Ecto neural progenitor cell (in vitro differentiated cells): Measurements from ENCODE around the gene SORT1.
A peak's percentile ranks its signal among the peaks of the same experiment; 100 is the strongest.
"Not testable (repeated sequence)": the region's sequence is repeated elsewhere in the genome, so short reads cannot be mapped to it uniquely, and the experiment has no call there.

Experiments
- DNase-seq: peaks from one replicate; pipeline ENCODE4 v3.0.0-alpha.2; 2018; ENCODE audit warnings: low spot score

SORT1 gene

GRCh38 chr1:109299558-109300343 lies 98.0 kb downstream of the SORT1 start:
- no peak for DNase-seq

DNA sequence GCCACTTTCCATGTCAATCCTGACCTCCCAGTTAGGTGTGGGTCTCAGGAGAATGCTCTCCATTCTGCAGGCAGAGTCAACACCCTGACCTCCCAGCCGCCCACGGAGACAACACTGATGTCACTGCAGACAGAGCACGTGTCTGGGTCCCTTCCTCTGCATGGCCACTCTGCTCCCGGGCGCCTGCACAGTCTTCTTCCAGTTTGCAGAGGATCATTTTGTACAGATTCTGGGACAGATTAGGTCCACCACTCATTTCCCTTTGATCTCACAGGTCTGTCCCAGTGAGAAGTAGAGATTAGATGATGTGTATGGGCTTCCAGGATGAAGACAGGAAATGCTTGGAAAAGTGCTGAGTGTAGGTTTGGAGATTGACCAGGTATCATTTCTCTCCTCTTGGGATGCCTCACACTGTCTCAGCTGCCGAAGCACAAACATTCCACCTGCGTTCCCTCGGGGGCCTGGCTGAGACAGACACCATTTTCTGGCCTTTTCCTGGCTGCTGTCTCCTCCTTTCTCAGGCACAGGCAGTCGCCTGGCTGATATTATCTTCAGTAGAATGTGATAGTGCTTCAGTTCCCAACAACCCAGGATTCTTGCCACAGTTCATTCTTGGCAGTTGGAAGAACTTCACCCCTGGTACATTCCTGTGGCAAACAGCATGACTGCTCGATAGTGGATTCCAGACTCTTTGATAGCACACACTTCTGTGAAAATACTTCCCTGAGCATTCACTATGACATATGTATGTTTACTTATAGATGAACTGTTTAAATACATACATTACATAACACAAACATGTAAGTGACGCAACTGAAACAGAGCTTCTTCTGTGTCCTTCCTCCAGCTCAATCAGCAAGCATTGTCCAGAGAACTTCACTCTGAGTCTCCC lies 98.8 kb downstream of the SORT1 start:
- DNase-seq: no peak

GRCh38 chr1:109296782-109297181 lies 100.9 kb downstream of the SORT1 start:
- no peak for DNase-seq

GRCh38 chr1:109295712-109296415 lies 101.9 kb downstream of the SORT1 start:
- DNase-seq: no peak

- no peak for DNase-seq
Observed at GRCh38 chr1:109294481-109294880, 103.2 kb downstream of the SORT1 start.

GRCh38 chr1:109293026-109293425 lies 104.7 kb downstream of the SORT1 start:
- no peak for DNase-seq

DNA sequence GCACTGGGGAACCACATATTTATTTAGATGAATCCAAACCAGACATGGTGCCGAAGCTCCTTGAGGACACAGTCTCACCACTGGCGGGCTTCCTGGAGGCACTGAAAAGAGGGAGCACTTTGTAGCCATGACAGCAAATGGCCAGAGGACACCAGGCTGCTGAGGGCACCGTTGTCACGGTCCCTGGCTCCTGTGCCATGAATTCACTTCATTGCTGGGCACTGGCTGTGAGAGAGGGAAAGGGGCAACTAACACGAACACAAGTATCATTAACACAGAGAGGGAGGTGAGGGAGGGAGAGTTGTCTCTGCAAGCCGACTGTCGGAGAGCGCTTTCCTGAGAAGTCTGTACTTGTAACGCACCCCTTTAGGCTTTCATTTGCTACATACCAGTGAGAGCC lies 105.4 kb downstream of the SORT1 start:
- no peak for DNase-seq

- no peak for DNase-seq
Observed at GRCh38 chr1:109290998-109291397, 106.7 kb downstream of the SORT1 start.

DNA sequence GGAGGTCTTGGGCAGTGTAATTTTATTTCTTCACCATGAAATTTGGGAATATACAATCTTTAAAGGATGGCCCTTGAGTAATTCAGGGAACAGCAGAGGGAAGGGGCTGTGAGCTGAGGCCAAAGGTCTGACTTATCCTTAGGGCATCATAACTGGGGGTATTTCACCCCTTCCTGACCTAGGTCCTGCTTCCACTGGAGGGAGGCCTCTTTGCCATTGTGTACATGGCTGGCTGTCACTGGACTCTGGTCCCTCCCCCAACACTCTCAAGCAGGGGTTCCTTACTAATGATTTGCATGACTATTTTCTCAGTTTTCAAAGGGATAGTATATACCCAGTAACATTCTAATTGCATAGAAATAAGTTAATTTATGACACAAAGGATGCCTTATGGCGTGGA lies 107.6 kb downstream of the SORT1 start:
- DNase-seq: no peak

- not testable (repeated sequence) for DNase-seq
Observed at GRCh38 chr1:109286762-109287161, 111.0 kb downstream of the SORT1 start.

DNA sequence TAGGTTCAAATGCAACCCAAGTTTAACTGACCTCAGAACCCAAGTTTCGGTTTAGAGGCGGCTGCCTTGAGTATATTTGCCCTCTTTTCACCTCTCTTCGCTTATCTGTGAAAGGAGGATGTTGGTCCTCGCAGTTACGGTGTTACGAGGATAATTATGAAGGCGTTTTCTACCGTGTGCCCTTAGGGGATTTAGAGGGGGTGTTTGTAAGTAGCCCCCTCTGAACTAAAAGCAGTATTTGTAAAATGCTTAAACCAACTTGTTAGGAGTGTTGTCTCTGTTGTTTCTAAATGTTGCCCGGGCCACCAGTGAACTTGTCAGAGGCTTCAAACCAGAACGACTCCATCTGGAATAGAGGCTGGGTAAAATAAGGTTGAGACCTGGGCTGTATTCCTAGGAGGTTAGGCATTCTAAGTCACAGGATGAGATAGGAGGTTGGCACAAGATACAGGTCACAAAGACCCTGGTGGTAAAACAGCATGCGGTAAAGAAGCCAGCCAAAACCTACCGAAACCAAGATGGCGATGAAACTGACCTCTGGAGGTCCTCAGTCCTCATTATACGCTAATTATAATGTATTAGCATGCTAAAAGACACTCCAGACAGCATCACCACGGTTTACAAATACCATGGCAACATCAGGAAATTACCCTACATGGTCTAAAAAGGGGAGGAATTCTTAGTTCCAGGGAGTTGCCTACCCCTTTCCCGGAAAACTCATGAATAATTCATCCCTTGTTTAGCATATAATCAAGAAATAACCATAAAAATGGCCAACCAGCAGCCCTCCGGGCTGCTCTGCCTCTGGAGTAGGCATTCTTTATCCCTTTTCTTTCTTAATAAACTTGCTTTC lies 113.7 kb downstream of the SORT1 start:
- no peak for DNase-seq

DNA sequence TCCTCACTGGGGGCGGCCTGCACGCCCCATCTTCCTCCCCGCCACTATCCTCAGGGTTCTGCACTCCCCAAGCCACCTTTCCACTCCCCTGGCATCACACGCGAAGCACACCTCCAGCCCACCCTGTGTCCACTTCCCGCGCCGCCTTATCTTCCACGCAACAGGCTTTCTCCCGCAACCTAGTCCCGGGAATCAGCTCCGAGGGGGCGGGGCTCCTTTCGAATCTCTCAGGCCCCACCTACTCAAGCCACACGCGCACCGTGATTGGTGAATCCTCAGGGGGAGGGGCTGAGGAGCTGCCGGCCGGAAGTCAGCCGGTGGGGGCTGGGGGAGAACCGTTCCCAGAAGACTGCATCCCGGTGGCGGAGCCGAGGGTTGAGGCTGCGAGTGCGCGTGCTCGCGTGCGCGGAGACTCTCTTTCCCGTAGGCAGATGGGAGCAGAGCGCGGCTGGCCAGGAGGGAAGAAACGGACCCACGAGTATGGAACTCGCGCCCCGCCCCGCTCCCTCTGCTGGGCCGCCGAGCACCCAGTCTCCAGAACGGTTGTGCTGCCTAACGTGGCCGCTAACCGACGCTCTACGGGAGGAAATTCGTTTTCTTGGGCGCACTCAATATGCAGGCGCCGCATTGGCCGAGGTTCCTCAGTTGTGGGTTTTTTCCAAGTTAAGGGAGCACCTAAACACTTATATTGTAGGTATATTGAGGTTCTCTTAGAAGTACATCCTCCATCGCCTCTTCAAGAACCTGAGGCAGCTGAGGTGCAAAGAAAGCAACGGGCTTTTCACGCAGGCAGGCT lies 114.6 kb downstream of the SORT1 start, which contains the start of gene PSRC1:
Gene PSRC1, minus strand, starts transcription at position 194 of the 796 bp plus-strand sequence.
- DNase-seq: peak; percentile 96

DNA sequence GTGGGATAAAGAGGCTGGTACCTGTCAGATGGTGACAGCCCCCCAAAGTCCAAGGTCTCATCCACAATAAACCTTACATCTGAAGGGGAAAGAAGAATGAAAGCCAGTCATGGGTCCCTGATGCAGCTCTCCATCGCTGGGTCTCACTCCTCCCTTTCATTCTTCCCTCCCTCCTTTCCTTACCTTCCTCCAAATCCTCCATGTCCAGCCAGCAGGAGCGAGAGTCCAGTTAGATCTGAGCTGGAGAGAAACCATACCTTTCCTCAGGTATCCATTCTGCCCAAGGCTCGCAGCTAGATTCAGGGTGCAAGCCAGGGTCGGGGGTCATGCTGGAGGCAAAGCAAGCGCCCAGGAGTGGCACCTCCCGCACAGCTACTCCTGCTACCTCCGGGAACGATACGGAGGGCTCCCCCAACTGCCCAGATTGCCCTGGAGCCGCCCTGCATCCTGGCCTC lies 115.2 kb downstream of the SORT1 start:
- DNase-seq: no peak

DNA sequence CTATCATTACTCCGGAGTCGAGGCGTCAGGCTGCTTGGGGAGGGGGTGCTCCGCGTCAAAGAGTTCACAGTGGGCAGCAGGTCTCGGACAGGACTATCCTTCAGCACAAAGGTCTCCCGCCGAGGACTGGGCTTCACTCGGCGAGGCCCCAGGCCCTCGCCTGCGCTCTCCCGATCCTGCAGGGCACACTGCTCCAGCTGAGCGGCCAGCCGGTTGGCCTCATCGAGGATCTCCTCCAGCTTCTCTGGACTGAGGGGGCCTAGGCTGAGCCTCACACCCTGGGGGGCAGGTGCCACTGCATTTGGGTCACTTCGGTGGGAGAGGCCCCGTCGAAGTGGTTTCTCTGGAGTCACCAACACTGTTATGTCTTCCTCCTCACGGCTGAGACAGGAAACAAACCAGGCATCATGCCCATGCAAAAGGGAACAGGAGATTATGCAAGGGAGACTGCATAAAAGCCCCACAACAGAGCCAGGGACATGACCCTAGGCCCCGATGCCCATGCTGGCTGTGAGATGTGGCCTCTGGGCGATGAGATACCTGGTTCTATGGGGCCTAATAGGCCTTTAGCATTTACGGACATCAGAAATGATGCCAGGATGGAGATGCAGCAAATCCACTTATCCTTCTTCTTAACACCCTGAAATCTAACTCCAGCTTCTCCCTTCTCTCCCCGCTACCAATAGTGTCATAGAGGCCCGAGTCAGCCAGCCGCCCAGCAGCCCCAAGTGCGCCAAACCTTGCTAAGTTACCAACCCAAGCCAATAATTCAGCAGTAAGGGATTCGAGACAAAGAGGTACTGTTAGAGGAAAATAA lies 115.8 kb downstream of the SORT1 start:
- no peak for DNase-seq

- DNase-seq: no peak
Observed at GRCh38 chr1:109280862-109281261, 116.9 kb downstream of the SORT1 start.

DNA sequence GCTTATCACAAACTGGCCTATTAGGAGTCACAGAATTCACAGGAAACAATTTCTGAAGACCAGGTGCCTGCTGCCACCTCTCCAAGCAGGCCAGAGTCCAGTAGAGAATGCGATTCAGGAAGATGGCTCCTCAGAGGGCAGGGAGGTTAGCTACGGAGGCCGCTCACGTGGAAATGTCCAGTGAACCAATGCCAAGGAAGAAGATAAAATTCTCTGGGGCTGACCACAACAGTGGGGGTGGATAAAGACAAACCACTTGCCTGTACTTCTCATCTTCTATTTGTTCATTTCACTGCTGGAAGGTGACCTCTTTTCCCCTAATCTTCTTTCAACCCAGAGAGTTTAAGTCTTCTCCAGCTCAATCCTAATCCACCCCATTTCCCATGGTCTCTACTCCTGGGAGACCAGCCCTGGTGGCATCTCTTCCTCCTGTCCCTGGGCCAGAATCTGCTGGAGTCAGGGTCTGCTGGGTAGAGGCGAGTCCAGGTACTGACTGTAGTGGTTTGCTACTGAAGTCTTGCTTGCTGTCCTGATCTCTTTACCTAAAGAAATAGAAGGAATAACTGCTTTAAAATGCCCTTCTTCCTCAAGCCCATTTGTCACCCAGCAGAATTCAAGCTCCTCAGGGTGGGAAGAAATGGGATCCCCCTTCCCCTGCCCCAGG lies 118.0 kb downstream of the SORT1 start:
- DNase-seq: no peak

- peak; percentile 86 for DNase-seq
Observed at GRCh38 chr1:109277434-109278204, 120.1 kb downstream of the SORT1 start.

DNA sequence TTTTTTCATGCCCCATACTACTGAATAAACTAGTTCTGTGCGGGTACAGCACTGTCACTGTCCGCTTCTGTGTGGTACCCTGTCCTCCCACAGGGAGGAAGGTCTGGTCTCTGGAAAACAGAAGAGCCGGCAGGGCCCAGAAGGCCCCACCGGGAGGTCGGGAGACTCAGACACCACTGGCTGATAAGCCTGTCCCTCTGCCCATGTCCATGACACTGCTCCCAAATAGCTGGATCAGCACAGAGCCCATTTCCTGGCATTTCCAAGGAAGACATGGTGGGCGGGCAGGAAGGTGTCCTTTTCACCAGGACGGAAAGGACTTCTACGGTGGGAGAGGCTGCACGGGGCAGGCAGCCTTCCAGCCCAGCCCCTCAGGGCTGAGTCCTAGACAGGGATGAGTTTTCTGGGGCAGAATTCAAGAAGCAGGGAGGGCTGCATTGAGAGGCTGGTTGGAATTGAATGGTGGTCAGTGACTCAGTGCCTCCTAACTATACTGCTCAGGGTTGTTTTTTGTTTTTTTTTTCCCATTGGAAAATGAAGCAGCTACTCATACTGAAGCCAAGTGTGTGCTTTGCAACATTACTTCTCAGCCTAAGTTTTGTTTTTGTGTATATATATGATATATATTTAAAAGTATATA lies 121.9 kb downstream of the SORT1 start:
- no peak for DNase-seq
